HG02678 (cell line): ENCODE data around the gene EFCAB8.
"Not testable (repeated sequence)": the region's sequence is repeated elsewhere in the genome, so short reads cannot be mapped to it uniquely, and the experiment has no call there.

Source experiments
- ATAC-seq: cut with Tn5 transposase; IDR thresholded peaks from one replicate; pipeline ENCODE4 v1.9.1; 2021; ENCODE audit warnings: mild to moderate bottlenecking, moderate library complexity; ENCODE audit not compliant: unreplicated experiment

EFCAB8 gene

DNA sequence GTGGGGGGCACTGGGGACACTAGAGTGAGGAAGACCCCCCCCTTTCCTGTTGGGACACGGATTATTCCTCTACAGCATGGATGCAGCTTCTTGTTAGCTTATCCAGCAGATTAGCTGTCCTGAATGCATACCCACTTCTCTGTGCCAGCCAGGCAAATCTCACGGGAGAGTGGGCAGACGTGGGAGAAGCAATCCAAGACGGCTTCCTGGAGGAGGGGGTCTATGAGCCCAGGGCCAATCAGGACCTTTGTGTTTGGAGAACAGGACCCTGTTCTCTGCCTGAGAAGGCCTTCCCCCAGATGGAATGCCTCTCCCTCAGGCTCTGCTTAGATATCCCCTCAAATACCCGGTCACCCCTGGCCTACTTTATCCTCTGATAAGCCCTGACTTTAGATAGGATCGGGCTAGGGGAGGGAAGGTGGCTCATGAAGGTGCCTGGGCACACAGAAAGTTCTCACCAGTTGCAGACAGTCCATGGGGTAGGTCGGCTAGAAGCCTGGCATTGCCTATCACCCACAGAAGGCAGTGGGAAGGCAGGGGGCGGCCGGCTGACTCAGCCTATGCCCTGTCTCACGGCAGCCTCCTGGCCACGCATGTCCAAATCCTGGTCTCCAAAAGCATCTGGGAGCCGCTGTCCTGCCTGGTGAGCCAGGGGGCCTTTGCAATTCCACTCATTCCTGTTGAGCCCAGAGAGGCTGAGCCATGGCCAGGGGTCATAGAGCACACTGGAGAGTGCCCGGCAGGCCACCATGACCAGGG, 110.8 kb downstream of the EFCAB8 start:
- ATAC-seq, result no peak

DNA sequence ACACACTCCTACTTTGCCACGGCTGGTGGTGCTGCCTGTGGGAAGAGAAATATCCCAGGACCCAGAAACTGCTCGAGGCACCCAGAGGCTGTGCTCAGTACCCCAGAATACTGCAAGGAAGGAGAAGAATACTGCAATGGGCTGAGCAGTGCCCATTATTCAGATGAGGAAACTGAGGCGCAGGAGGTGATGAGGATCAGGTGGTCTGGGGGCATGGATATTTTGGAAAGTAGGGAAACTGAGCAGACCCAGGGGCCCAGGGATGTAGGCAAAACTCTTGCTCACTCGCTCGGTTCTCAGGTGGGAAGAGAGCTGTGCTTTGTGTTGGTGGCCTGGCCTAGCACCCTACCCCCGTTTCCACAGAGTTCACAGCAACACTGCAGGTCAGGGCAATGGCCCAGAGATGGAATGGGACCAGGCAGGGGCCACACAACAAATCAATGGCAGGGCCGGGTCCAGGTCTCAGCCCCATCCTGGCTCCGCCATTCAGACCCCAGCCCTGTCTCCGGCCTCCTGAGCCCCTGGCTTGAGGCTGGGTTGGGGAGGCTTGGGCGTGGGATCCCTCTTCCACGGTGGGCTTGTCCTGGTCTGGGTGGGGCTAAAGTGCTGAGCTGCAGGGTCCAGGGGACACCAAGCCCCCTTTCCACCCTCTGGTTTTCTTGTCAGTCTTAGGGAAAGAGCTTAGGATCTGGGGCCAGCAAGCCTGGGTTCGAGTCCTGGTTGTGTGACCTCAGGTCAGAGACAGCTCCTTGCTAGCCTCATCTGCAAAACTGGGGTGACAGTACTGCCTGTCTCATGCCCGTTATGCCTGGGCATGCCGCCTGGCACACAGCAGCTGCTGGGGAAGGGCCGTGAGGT, 111.6 kb downstream of the EFCAB8 start:
- ATAC-seq, result no peak

DNA sequence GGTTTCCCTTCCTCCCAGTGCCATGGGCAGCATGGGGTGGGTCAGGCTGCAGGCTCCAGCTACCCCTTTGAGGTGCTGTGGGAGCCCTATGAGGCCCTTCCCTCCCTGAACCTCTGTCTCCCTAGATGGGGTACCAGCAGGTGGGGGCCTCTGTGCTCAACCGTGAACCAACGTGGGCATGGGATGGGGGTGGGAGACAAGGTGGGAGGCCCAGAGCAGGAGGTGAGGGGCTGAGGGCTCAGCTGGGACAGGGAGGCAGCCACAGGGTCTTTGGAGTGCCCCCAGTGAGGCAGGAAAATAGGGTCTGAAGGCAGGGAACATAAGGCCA, 112.2 kb downstream of the EFCAB8 start:
- ATAC-seq, result no peak

- ATAC-seq, result peak; percentile 28
Observed at GRCh38 chr20:32971703-32972161, 113.0 kb downstream of the EFCAB8 start.

DNA sequence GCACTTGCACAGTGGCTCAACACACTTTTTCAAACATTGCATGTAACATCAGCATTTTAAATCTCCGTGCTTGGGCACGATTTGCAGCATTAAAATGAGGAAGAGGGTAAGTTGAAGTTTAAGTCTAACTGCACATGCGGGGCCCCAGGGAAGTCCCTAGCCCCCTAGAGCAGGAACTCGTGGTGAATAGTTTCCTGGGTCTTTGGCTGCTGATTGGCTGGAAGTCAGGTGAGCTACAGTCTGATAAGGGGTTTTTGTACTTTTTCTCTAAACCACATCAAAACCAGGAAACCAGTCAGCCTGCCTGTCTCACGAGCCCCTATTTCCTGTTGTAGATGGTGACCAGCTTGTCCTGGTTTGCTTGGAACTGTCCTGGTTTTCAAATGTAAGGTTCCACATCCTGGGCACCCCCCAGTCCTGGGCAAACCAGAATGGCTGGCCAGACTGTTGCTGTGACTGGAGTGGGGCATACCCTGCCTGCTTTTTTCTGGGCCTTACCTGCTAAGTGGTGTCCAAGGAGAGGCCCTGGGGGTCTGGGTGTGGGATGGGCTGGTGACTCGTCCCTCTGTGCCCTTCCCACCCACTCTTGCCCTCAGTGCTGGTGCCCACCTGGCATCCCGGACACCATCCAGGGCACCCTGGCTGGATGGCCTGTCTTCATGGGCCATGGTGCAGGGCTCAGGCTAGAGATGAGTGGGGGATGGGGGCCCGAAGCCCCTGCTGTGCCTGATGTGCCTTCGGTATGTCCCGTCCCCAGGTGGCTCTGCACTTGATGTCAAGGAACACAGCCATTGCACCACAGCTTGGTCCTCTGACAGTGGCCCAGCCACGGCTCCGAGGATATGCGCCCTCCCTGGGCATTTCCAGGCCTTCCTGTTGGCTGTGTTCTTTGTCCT, 113.7 kb downstream of the EFCAB8 start:
- ATAC-seq, result peak; percentile 86

DNA sequence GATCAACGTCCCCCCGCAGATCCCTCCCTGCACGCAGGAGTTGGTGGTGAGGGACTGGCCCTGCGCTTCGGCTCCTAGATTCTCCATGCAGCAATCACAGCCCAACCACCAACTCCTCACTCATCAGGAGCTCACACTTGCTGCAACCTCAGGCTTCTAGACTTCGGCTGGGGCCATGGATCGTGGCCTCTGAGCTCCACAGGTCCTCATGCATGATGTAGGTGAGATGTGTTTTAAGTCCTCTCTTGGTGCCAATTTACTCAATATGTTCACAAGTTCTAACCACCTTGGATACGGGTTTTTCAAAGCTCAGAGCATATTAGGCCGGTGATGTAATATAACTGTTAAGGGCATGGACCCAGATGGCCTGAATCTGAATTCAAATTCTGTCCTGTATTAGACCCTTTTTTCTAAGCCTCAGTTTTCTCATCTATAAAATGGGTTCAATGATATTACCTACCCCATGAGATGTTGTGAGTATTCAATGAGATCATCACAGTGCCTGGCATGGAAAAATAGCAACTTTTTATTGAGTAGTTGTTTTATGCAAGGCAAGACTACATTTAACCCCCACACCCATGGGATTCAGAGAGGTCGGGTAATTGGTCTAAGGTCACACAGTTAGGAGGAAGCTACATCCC, 114.5 kb downstream of the EFCAB8 start:
- ATAC-seq, result no peak

- not testable (repeated sequence) for ATAC-seq
Observed at GRCh38 chr20:32974204-32975064, 115.7 kb downstream of the EFCAB8 start.

- not testable (repeated sequence) for ATAC-seq
Observed at GRCh38 chr20:32975121-32975520, 116.4 kb downstream of the EFCAB8 start.

DNA sequence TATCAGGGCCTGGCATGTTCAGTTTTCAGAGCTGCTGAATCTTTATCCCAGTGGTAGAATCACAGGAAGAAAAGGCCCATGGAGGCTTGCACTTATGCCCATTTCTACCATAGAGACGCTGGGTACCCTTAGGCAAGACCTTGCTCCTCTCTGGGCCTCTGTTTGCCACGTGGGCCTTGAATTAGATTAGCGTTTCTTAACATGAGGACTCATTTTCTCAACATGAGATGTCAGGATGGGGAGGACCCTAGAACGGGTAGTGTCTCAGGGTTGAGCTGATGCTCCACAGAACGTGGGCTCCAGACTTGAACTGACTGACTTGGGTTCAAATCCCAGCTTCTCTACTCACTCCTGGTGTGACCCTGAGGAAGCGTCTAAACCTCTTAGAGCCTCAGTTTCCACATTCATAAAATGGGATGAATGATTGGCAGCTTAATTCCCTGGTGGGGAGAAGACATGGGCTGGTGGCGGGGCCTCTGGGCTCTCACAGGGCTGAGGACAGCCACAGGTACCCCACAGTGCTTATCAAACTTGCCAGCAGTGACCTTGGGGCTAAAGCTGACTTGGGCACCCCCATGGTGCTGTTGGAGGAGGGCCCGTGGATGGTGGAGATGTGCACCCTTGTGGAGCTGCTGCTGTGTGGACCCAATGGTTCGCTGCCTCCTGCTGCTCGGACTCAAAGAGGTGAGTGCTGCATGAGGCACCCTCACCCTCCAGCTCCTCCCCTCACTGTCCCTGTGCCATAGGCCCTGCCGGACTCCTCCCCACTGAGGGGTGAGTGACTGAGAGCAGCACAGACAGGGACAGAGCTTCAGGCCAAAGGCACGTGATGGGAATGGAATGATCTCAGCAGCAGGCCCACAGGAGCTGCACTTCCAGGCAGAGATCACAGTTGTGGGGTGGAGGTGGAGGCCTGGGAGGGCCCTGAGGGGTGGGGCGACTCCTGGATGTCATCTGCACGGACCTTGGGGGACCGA, 117.3 kb downstream of the EFCAB8 start:
- no peak for ATAC-seq

DNA sequence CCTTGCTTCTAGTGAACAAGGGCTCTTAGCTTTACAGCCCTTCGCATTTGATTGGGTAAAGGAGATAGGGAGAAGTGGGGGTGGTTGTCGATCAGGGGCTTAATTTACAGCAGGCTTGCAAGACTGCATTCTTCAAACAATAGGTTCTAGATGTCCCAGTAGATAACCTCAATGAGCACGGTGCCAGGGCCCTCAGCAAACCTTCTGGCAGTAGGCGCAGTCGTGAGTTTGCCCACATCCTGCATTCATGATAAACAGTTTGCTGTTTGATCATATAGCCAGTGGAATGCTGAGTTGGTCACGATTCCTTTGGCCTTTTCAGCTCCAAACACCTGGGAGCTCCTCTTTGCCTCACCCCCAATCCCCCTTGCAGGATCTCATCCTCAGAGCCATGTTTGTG, 118.0 kb downstream of the EFCAB8 start:
- no peak for ATAC-seq

- no peak for ATAC-seq
Observed at GRCh38 chr20:32977281-32978008, 118.7 kb downstream of the EFCAB8 start.

- no peak for ATAC-seq
Observed at GRCh38 chr20:32978009-32978335, 119.2 kb downstream of the EFCAB8 start.

DNA sequence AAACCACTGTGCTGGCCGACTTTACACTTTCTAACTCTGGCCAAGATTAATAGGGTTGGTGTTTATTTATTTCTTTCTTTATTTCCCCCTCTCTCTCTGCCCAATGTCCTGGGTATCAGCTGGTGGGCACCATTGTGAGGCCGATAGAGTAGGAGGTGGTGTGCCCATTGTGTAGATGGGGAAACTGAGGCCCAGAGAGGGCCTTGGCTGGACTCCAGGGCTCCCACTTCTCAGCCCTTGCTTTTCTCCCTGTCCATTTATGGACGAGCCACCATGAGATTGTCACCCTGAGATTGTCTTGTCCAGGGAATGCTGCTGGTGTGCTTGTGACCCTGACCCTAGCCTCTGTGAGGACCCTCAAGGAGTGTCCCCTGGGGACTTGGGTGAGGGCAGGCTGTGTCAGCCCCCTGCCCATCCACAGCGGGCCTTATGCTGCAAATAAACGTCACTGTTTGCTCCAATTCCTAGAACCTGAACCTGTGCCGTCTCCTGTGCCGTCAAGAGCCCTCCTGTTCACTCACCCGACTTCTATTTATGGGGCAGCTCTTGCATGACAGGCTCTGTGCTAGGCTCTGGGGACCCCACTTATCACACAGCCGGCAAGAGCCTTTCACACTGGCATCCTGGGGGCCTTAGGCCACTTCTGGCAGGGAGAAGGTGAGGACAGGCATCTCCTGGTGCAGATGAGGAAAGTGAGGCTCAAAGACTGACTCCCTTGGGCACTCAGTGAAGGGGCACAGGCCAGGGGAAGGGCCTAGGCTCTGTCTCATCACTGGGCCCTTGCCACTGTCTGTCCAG, 120.7 kb downstream of the EFCAB8 start:
- ATAC-seq, result no peak

- ATAC-seq, result no peak
Observed at GRCh38 chr20:32980131-32980941, 121.6 kb downstream of the EFCAB8 start.

DNA sequence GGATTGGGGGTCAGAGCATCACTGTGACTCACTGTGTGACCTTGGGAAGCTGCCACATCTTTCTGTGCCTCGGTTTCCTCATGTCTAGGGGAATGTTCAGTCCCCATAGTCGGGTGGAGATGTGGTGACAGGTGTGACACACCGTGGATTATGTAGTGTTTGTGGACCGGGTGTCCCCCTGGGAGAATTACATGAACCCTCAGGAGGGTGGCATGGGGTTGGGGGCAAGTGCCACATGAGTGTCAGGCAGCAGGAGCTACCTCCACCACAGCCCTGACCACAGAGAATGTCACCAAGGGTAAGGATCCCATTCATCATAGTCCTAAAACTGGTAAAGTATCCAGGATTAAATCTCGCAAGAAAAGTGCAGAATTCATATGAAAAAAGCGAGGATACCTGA, 122.3 kb downstream of the EFCAB8 start:
- no peak for ATAC-seq
